Stimulated activated CD8-positive, alpha-beta memory T cell treated with anti-CD3 and anti-CD28 coated beads, Interleukin-15, amount 100 ng/mL, for 24 hours (primary cell): ENCODE data around the gene FBXW10B.
"Not testable (repeated sequence)": the region's sequence is repeated elsewhere in the genome, so short reads cannot be mapped to it uniquely, and the experiment has no call there.

Experiments used
- DNase-seq: peaks from one replicate; pipeline ENCODE4 v3.0.0-alpha.2; 2020; ENCODE audit warnings: low read depth

The FBXW10B gene

GRCh38 chr17:15619331-15620058 lies at the start of gene FBXW10B:
Gene FBXW10B, minus strand, starts transcription at chr17:15619704. Its CDS starts 192 bp downstream, at chr17:15619512.
- DNase-seq, result not testable (repeated sequence)

DNA sequence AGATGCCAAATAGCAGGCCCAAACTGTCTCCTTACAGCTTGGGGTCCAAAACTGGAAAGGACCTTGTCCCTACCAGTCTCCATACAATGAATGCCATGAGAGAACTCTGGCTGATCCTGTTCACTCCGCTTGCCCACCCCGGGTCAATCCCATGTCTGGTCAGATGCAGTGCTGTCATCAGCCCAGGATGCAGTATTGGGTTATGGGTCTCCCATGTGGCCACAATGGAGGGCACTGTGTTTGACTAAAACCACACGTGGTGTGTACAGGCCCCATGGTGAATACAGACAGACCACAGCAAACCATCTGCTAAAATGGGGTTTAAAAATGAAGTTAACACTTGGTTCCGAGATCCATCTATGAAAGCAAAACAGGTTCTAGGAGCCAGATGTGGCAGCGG lies 44.2 kb upstream of the FBXW10B start:
- no peak for DNase-seq

DNA sequence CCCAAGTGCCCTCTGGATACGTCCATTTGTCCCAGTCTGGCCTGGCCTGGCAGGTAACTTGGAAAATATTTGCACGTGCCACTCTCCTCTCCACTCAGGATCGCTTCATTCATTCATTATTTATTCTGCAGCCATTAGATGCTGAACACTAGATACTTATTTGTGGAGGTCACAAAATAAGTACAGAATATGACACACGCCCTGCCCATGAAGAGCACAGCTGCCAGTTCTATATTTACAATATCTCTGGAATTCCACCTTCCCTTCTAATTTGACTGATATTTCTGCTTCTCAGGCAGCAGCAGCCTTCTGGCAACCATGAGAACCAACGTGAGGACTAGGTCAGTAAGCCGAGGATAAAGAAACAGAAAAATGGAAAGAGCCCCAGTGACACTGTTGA lies 43.7 kb upstream of the FBXW10B start:
- no peak for DNase-seq

DNA sequence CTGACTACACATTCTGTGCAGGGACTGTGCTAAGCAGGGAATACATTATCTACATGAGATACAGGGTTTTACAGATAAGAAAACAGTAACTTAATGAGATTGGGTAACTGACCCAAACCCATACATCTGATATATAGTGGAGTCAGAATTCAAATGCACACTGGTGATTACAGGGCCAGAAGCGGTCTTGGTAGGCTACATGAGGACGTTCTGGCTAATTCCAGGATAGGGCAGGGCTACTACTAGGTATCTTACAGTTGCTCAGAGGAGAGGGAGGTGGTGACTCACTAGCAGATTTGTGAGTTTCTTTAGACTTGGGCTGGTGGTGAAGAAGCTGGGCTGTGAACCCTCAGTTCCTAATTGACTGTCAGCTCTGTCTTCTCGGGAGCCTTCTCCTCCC lies 43.2 kb upstream of the FBXW10B start:
- DNase-seq, result no peak

GRCh38 chr17:15660077-15660476 lies 40.6 kb upstream of the FBXW10B start:
- no peak for DNase-seq

DNA sequence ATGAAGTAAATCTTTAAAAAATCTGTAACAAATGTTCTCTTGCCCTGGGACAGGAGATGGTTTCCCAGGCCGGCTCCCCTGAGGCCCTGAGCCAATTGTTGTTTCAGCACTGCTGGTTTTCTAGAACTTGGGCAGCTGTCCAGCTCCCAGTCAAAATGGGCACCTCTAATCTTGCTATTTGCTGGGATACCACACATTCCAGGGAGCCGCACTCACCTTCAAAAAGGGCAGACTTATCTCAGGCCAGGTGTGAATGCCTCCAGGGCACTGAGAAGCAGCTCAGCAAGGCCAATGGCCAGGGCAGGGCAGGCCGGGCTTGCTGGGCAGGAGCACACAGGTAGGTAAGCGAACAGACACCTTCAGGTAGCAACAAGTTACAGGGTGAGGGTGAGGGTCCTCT lies 40.2 kb upstream of the FBXW10B start:
- no peak for DNase-seq

DNA sequence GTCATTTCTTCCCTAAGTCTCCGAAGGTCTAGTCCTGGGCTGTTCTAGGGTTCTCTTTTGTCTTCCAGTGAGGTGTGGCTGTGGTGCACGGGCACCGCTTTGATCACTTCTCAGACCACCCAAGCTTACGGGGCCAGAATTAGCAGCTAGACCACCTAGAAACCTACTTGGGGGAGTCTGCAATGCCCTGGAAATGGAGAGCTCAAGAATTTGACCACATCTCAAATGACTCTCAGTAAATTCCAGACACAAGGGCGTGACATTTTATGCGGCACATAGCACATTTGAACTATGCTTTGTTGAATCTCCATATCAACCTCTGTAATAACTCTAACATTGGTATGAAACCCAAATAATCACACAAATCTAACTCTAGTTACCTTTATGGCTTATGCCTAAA lies 39.7 kb upstream of the FBXW10B start:
- DNase-seq, result no peak

DNA sequence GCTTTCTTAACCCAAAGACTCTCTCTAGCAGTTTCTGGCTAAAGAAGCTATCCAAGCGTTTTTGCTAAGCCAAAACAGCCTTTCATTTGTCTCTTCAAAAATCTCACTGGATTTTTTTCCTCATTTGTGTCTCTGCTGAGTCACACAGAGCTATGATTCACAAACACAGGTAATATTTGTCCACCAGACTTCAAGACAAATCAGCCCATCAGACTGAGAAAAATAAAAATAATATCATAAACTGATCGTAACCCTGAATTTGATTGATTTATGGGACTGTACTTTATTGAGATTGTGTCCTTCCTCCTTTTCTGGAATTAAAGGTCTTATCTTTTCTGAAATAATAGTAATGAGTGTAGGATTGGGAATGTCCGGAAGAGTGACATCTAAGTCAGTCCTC lies 38.8 kb upstream of the FBXW10B start:
- no peak for DNase-seq

DNA sequence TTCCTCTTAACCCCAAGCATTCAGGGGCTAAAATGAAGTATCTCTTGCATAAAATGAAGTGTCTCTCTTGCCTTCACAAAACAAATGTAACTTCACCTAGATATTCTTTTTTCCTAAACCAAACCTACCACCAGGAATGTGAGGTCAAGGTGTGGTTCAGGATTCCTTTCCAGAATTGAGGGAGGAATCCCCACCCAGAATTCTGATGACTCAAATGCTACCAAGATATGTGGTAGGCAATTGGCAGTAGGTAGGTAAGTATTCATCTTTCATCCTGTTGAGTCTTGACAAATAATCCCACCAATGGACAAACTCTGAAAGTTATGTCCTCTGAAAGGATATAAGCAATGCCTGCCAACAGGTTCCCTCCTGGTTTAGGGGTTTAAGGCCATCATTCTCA lies 38.4 kb upstream of the FBXW10B start:
- DNase-seq, result no peak

DNA sequence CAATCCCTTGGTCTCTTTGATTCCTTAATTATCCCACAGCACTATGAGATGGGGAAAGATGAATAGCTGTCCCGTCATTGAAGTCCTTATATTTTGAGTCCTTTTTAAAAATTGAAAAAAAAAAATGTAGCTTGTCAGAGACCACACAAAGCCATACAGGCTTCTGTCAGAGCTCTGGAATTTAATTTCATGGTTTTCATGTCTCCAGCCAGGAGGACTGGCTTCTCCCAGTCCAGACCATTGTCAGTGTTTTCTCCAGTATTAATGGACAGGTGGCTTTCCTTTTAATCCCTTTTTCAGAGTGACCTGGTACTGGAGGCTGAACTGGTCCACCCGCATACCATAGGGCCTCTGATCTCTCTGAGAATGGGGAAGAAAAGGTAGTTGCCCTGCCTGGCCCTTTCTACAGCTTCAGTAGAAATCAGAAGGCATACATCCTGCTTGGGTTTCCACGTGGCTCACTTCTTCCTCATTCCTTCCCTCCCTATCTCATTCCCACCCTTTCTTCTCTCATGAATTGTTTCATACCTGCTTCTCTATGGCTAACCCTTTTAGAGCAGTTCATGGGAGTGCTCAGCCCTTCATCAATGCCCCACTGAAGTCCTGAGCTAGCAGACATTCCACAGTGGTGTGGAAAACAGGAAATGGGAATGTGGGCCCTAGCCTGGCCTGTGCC lies 35.5 kb upstream of the FBXW10B start:
- no peak for DNase-seq

GRCh38 chr17:15654401-15654800 lies 34.9 kb upstream of the FBXW10B start:
- DNase-seq, result not testable (repeated sequence)

- DNase-seq, result no peak
These were observed 33.5 kb upstream of the FBXW10B start for GRCh38 chr17:15652960-15653359.

DNA sequence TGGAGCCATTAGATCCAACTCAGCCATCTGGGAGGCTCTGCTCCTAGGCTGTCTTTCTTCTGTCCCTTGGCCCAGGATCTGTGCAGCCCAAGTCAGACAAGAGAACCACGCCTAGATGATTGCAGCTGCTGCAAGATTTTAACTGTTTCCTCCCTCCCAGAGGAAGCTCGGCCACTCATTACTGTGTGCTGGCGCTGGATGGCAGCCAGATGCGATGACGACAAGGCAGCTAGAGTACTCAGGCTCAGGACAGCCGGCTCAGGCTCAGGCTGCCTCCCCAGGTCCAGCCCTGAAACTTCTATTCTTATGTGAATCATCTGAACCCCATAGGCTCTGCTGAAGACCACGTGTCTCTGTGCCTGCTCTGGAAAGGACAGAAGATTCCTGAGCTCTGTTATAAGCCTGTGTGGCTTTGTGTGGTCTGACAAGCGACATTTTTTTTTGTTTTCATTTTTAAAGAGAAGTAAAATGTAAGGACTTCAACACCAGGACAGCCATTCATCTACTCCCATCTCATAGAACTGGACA lies 32.1 kb upstream of the FBXW10B start:
- no peak for DNase-seq

DNA sequence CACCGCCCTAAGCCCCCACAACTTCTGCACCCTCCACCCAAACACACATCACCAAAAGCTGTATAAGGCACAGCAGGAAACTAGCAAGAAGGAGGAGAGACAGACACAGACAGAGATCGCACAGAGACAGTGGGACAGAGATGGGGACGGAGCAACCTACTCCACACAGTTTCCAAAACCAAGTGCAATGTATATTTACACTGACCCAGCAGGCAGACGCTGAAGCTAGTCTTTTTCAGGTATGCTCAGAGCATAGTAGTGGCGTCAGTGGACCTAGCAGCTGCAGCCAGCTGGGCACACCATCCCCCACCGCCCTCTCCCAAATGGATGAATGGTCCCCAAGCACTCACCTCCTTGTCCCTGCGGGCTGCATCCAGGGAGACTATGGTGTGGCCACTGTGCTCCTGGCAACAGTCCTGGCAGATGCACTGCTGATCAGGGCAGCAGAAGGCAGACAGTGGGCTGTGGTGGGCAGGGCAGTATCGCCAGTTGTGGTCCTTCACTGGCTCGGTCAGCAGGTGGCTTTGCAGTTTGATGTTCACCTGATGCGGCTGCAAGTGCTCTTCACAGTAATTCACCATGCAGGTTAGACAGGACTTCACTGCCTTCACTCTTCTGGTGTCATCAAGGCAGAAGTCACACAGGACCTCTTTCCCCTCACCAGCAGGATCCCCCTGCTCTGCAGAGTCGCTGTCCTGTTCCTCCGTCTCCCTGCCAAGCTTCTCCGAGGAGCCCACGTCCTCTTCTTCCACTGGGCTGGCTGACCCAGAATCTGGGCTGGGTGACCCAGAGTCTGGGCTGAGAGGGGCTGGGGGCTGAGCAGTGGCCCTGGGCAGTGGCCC lies 31.5 kb upstream of the FBXW10B start:
- DNase-seq, result no peak

GRCh38 chr17:15649861-15650421 lies 30.4 kb upstream of the FBXW10B start:
- no peak for DNase-seq

DNA sequence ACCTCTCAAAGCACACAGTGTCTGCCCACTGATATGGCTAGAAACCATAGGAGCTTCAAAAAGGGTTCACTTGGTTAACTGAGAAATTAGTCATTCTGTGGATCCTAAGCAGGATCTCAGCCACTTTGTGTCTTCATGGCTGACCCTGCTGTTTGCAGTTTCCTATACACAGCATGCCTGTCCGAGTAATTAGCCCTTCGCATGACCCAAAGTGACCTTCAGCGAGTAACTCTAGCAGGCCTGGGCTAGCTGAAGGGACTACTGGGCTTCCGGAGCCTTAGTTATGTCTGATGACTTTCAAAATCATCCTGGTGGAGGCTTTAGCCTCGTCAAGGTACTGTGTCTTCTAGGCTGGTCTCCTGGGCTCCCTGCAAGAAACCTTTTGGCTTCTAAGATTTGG lies 28.9 kb upstream of the FBXW10B start:
- no peak for DNase-seq

DNA sequence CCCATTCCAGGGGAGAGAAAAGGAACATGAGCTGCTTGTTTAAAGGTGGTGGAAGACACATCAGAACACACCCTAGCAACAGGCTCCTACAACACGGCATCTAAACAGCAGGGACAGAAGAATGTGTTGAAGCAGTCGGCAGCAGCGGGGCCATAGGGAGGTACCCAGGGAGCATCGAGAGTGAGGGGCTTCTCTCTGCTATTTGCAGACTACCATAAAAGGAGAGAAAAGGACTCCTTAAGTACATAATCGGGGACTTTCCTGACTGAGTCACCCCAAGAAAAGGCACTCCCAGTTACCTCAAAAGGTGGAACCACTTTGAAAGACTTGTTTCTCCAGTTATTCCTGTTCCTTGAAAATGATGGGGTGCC lies 26.4 kb upstream of the FBXW10B start:
- DNase-seq, result not testable (repeated sequence)

DNA sequence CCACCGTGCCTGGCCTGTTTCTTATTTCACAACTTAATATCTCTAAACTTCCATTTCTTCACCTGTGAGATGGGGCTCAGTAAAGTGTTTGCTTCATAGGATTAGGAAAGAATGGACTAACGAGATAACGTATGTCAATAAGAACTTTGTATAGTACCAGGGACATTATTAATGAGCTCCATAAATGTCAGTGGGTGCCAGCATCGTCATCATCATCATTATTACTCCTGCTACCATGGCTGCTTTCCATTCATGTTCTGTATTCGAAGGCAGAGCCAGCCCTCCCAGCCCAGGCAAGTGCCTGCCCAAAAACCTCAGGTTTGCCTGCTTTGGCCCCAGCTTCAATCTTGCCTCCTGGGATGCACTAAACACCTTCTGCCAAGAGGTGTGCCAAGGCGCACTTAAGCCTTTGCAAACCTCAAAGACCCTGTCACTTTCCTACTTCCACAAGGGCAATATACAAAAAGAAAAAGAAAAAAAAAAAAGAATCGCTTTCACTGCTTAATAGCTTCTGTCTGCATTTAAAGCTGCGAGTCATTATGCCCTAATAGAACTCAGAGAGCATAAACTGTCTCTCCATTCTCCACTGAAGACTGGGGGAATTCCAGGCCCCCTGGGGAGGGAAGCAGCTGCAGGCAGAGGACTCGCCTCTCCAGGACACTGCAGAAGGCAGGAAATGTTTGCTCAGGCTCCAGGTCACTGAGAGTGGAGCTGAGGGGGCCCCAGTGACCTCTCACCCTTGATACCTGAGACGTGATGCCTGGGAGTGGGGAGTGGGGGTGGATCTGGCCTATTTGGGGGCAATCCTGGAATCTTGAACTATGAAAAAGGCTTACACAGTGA lies 25.8 kb upstream of the FBXW10B start:
- DNase-seq, result not testable (repeated sequence)

DNA sequence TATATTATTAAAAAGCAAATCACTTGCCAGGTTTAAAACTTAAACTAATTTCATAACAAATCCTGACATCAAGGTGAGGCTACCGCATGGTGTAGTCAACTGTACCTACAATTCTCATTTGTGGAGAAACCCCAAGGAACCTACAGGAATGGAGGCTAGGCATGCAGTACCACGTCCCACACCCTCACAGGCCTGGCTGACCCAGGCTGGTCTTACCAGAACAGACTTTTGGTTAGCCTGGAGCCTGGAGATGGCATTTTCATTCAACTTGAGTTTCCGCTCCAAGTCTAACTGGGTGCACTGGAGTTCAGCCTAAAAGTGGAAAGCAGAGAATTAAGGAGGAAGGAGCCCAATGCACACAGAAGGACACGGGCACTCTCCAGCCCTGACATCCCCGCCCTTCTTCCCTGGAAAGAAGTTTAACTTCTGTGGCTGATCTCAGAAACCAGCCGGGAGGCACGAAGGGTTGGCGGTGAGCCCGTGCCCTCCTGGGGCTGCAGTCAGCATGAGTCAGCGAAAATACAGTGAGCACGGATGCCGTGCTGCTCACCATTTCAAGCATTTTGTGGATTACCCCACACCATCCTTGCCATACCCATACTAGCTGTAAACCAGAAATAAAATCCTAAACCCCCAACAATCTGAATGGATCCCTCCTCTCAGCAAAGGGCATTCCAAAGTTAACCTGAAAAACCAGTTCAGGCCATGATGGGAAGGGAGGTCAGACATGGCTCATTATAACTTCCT lies 23.2 kb upstream of the FBXW10B start:
- DNase-seq, result not testable (repeated sequence)

DNA sequence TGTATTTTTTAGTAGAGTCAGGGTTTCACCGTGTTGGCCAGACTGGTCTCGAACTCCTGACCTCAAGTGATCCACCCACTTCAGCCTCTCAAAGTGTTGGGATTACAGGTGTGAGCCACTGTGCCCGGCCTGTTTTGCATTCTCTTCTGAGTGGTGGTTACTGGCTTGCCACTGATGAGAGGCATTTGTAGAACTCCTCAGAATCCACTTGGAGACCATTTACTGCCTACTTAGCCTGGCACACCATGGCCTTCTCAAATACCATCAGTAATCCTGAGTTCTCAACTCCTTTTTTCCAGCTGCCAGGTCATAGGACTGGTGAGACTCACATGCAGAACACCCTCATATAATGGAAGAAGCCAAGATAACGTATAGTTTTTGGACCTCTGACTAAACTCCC lies 22.5 kb upstream of the FBXW10B start:
- DNase-seq, result not testable (repeated sequence)
